Neural cell (in vitro differentiated cells): ENCODE measurements around the gene PTRH1.

ENCODE experiments used
- EZH2 ChIP-seq: fragments of 200-600, 300-800 bp; shearing (Covaris generic), sonication (generic); IDR thresholded peaks from 2 replicates; pipeline ENCODE4 v1.6.1; 2014; ENCODE audit warnings: antibody characterized with exemption, low read length, borderline replicate concordance, mild to moderate bottlenecking; ENCODE audit not compliant: insufficient read depth, poor library complexity, severe bottlenecking
- MXI1 ChIP-seq: fragments of 450-650 bp; conservative IDR thresholded peaks from 2 replicates; pipeline ENCODE4 v1.6.1; 2014; ENCODE audit warnings: antibody characterized with exemption, mild to moderate bottlenecking; ENCODE audit not compliant: poor library complexity, severe bottlenecking
- RAD21 ChIP-seq: fragments of 450-650 bp; conservative IDR thresholded peaks from 2 replicates; pipeline ENCODE4 v1.6.1; 2014; ENCODE audit warnings: antibody characterized with exemption, mild to moderate bottlenecking, moderate library complexity
- REST ChIP-seq: IDR thresholded peaks from 2 replicates; pipeline ENCODE4 v1.6.1; 2012; ENCODE audit warnings: borderline replicate concordance
- TF ChIP-seq, protein P1 (sequence below): fragments of 450-650 bp; IDR thresholded peaks from 2 replicates; pipeline ENCODE4 v1.5.1; 2014; ENCODE audit warnings: antibody characterized with exemption, mild to moderate bottlenecking, moderate library complexity; ENCODE audit not compliant: poor library complexity, severe bottlenecking

DNA sequence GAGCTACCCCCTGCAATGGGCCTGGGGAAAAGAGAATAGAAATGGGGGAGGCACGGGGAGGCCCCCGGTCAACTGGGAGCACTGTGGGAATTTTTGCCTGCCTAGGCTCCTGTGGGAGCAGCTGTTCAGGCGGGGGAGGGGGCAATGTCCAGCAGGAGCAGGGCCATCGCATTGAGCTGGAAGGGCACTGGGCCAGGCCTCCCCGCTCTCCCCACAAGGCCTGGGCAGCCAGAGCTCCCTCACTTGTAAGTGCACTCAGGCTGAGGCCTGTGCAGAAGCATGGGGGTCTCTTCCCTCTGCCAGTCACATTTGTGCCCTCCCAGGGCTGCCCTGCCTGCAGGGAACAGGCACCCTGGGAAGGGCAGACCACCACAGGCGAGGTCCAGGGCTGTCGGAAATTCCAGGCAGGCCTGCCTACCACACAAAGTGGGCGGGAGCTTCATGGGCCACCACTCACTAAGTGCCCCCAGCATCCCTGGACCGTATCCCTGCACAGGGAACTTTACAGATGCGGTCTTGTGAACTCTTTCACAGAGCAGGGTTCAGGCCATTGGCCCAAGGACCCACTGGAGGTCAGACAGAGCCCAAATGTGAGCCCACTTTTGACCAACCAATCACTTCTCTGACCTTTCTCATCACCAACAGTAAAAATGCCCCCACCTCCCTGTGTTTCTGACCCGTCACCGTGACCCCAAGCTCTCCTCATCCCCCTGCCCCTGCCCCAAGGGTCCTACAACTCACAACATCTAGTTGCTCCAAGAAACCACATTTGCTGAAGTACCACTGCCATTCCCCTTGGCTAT, 9.7 kb downstream of the PTRH1 start:
- TF ChIP-seq EZH2: no peak
- TF ChIP-seq, protein P1, sequence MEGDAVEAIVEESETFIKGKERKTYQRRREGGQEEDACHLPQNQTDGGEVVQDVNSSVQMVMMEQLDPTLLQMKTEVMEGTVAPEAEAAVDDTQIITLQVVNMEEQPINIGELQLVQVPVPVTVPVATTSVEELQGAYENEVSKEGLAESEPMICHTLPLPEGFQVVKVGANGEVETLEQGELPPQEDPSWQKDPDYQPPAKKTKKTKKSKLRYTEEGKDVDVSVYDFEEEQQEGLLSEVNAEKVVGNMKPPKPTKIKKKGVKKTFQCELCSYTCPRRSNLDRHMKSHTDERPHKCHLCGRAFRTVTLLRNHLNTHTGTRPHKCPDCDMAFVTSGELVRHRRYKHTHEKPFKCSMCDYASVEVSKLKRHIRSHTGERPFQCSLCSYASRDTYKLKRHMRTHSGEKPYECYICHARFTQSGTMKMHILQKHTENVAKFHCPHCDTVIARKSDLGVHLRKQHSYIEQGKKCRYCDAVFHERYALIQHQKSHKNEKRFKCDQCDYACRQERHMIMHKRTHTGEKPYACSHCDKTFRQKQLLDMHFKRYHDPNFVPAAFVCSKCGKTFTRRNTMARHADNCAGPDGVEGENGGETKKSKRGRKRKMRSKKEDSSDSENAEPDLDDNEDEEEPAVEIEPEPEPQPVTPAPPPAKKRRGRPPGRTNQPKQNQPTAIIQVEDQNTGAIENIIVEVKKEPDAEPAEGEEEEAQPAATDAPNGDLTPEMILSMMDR: no peak
- no peak for TF ChIP-seq RAD21
- TF ChIP-seq REST: no peak
- TF ChIP-seq MXI1: no peak
